ENCODE measurements around the gene CHST3. TPM values are rescaled to one million over a fixed set of nuclear protein-coding genes. Genes with fewer than 3 reads are reported as not detected.

The CHST3 gene
- total RNA-seq, 4 donors from 2014 or later: 41.2 to 56.4 (median 47.4) TPM

DNA sequence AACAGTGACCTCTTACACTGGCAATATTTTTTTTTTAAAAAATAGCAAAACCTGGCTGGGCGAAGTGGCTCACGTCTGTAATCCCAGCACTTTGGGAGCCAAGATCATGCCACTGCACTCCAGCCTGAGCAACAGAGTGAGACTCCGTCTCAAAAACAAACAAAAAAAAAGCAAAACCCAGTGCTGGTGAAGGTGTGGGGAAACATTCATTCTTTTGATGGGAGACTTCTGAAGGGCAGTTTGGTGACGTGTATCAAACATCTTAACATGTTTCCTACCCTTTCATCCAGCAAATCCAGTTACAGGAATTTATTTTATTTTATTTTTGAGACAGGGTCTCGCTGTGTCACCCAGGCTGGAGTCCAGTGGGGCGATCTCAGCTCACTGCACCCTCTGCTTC, 58.0 kb downstream of the CHST3 start:
- Histone ChIP-seq H3K27ac (no peak overlapping the region), H3K4me1 (peaks cover 0 to 41% (median 11%) of the 10 kb centered on the region in 4 donors), H3K4me3 (no peak overlapping the region), H3K27me3 (no peaks in the 10 kb centered on the region), H3K36me3 (no peaks in the 10 kb centered on the region), H3K9me3 (no peaks in the 10 kb centered on the region)
- DNase-seq (ENCODE audit: low spot score in 2 of 2): no peak
- TF ChIP-seq POLR2A (IDR thresholded peaks at IDR 0.05): no peak
- WGBS, 2 donors: 89 to 91% methylated on average over 6 of the region's 6 CpGs

DNA sequence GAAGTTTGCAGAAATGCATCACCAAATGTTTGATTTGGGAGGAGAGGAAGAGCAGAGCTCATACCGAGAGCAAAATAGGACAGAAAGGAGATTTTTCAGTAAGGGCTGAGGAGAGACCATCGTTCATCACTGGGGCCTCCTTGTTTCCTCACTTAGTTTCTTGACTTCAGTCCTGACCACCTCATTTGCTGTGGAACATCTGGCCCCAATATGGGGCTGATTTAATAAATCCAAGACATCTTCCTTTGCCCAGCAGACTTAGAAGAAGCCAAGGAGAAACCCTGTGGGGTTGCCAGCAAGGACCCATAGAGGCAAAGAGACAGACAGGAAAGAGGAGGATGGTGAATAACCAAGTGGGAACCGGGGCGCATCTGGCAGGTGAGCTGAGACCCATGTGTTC, 60.4 kb downstream of the CHST3 start:
- Histone ChIP-seq H3K27me3 (no peaks in the 10 kb centered on the region), H3K9me3 (no peaks in the 10 kb centered on the region), H3K4me1 (peaks cover 0 to 34% (median 5%) of the 10 kb centered on the region in 4 donors), H3K27ac (no peak overlapping the region), H3K4me3 (no peak overlapping the region), H3K36me3 (no peaks in the 10 kb centered on the region)
- WGBS, 2 donors: 89 to 90% methylated on average over 4 of the region's 4 CpGs
- no peak for TF ChIP-seq POLR2A (IDR thresholded peaks at IDR 0.05)
- no peak for TF ChIP-seq EP300 (IDR thresholded peaks at IDR 0.05)
- TF ChIP-seq, protein P1, sequence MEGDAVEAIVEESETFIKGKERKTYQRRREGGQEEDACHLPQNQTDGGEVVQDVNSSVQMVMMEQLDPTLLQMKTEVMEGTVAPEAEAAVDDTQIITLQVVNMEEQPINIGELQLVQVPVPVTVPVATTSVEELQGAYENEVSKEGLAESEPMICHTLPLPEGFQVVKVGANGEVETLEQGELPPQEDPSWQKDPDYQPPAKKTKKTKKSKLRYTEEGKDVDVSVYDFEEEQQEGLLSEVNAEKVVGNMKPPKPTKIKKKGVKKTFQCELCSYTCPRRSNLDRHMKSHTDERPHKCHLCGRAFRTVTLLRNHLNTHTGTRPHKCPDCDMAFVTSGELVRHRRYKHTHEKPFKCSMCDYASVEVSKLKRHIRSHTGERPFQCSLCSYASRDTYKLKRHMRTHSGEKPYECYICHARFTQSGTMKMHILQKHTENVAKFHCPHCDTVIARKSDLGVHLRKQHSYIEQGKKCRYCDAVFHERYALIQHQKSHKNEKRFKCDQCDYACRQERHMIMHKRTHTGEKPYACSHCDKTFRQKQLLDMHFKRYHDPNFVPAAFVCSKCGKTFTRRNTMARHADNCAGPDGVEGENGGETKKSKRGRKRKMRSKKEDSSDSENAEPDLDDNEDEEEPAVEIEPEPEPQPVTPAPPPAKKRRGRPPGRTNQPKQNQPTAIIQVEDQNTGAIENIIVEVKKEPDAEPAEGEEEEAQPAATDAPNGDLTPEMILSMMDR (IDR thresholded peaks at IDR 0.05): no peak
- no peak for DNase-seq (ENCODE audit: low spot score in 2 of 2)

DNA sequence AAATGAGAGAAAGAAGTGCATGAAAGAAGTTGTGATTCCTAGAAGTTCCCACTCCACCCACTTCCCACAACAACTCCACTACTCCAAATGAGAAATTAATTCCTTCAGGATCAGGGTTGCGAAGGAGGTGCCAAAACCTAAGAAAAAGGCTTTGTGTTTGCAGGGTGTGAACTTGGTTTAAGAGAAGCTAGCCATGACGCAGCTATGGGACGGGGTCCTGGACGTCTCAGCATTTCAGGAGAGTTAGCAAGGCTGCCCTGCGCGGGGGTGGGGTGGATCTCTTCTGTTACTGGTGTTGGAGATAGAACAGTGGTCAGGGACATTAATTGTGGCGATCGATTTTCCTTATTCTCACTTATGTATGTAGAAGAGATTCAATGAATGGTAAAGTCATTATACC, 61.2 kb downstream of the CHST3 start:
- H3K36me3 ChIP-seq: no peaks in the 10 kb centered on the region
- 55 to 69% methylated on average over 8 of the region's 8 CpGs for whole genome bisulfite sequencing, 2 donors
- peaks cover 0 to 40% (median 6%) of the 10 kb centered on the region in 4 donors for H3K4me1 ChIP-seq
- no peak for DNase-seq (ENCODE audit: low spot score in 2 of 2)
- TF ChIP-seq POLR2A (IDR thresholded peaks at IDR 0.05) (no peak), EP300 (IDR thresholded peaks at IDR 0.05) (peak in 1 of 2 donors; percentile 9)
- no peak overlapping the region for H3K27ac ChIP-seq
- H3K4me3 ChIP-seq: no peak overlapping the region
- H3K27me3 ChIP-seq: no peaks in the 10 kb centered on the region
- no peaks in the 10 kb centered on the region for H3K9me3 ChIP-seq

DNA sequence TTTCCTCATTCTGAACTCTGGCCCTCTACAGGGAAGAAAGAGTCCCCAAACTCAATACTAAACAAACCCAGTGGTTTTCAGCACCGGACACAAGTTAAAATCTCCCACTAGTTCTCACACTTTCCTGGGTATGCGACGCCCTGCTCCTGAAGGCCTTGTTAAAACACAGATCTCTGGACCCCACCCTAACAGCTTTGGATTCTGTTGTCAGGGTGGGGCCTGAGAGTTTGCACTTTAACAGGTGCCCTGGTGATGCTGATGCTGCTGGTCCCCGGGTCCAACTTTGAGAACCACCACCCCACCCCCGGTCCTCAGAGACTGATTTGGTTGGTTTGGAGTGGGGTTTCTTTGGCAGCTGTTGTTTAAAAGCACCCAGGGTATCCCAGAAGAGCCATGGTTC, 61.6 kb downstream of the CHST3 start:
- no peak for TF ChIP-seq EP300 (IDR thresholded peaks at IDR 0.05)
- no peak for TF ChIP-seq POLR2A (IDR thresholded peaks at IDR 0.05)
- TF ChIP-seq, protein P1 (IDR thresholded peaks at IDR 0.05): no peak
- H3K9me3 ChIP-seq: no peaks in the 10 kb centered on the region
- no peak for DNase-seq (ENCODE audit: low spot score in 2 of 2)
- 65 to 76% methylated on average over 5 of the region's 5 CpGs for WGBS, 2 donors
- H3K27me3 ChIP-seq: no peaks in the 10 kb centered on the region
- H3K27ac ChIP-seq: peak overlapping the region in 1 of 4 donors; percentile 21
- H3K36me3 ChIP-seq: no peaks in the 10 kb centered on the region
- no peak overlapping the region for H3K4me3 ChIP-seq
- peaks cover 0 to 40% (median 8%) of the 10 kb centered on the region in 4 donors for H3K4me1 ChIP-seq

DNA sequence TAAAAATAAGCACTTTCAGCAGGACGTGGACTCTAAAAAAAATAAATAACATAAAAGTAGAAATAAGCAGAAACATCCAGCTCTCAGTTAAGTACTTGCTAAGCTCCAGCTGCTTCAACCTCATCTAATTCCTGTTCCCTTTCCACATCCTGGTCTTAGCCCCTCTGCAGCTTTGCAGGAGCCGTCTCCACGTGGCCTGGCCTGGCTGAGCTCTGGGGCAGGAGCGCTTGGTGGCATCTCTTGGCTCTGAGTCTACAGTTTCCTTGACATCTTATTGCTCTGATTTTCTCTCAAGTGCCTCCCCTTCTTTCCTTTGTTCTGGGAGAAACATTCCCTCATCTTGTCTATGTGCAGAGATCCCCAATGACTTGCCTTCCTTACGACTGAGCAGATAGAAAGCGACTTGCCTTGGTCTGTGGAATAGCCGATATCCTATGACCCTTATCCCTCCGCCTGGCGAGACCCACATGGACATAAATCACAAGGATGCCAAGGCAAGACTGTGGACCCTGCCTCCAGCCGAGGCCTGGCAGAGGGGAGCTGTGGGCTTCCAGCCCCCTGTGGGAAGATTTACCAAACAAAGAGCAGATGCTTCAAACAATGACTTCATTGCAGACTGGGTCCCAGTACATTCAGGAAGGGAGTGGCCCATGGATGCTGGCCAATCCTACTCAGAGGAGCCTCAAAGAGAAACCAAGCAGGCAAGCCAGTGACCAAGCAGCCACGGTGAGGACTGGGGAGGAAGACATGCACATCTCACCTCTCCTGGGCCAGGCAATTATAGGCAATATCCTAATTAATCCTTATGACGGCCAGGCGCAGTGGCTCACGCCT, 62.3 kb downstream of the CHST3 start:
- H3K4me3 ChIP-seq: no peak overlapping the region
- no peaks in the 10 kb centered on the region for H3K36me3 ChIP-seq
- peaks cover 0 to 40% (median 5%) of the 10 kb centered on the region in 4 donors for H3K4me1 ChIP-seq
- 80 to 81% methylated on average over 14 of the region's 14 CpGs for WGBS, 2 donors
- no peaks in the 10 kb centered on the region for H3K27me3 ChIP-seq
- H3K9me3 ChIP-seq: no peaks in the 10 kb centered on the region
- peak; percentile 43 to 59 for DNase-seq (ENCODE audit: low spot score in 2 of 2)
- no peak for TF ChIP-seq POLR2A (IDR thresholded peaks at IDR 0.05)
- peak in 1 of 2 donors; percentile 10 for TF ChIP-seq EP300 (IDR thresholded peaks at IDR 0.05)
- H3K27ac ChIP-seq: peak overlapping the region in 1 of 4 donors; percentile 21

DNA sequence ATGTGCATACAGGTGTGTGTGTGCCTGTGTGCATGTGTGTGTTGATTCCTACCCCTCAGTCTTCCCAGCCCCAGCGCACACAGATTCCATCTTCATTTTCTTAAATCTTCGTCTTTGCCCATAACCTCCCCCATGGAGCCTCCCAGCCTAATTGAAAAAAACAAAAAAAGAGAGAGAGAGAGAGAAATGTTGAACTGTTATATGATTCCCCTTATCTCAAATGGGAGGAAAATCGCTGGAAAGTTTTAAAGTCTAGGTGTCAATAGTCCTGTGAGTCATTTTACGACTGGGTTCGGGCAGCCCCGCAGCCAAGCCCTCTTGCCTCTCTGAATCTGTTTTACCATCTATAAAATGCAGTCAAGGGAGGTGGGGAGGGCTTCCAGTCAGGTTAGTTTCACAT, 63.3 kb downstream of the CHST3 start:
- DNase-seq (ENCODE audit: low spot score in 2 of 2): no peak
- peaks cover 0 to 38% (median 5%) of the 10 kb centered on the region in 4 donors for H3K4me1 ChIP-seq
- H3K4me3 ChIP-seq: no peak overlapping the region
- H3K27ac ChIP-seq: no peak overlapping the region
- H3K27me3 ChIP-seq: no peaks in the 10 kb centered on the region
- 76% methylated on average over 6 of the region's 6 CpGs for WGBS, 2 donors
- H3K36me3 ChIP-seq: no peaks in the 10 kb centered on the region
- H3K9me3 ChIP-seq: no peaks in the 10 kb centered on the region
- no peak for TF ChIP-seq EP300 (IDR thresholded peaks at IDR 0.05)
- TF ChIP-seq POLR2A (IDR thresholded peaks at IDR 0.05): no peak

DNA sequence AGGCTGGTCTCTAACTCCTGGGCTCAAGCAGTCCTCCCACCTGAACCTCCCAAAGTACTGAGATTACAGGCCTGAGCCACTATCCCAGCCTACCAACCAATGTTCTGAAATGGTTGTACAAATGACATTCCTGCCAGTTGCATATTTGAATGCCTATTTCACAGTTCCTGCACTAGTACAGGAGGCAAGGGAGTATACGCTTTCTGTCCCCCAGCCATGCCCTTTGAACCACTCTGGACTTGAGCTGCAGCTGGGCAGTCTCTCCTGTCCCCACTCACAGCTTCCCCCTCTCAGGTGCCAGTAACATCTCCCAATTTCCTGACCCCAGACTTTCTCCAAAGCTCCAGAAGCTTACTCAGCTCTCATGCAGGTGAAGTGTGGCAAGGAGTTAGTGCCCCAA, 65.2 kb downstream of the CHST3 start:
- TF ChIP-seq POLR2A (IDR thresholded peaks at IDR 0.05) (no peak), EP300 (IDR thresholded peaks at IDR 0.05) (no peak)
- TF ChIP-seq, protein P1 (IDR thresholded peaks at IDR 0.05): no peak
- Histone ChIP-seq H3K9me3 (no peaks in the 10 kb centered on the region), H3K36me3 (no peaks in the 10 kb centered on the region), H3K27me3 (no peaks in the 10 kb centered on the region), H3K4me1 (peaks cover 0 to 38% (median 5%) of the 10 kb centered on the region in 4 donors), H3K4me3 (no peak overlapping the region), H3K27ac (no peak overlapping the region)
- WGBS, 2 donors: 76 to 89% methylated on average over 1 of the region's 1 CpG
- no peak for DNase-seq (ENCODE audit: low spot score in 2 of 2)

Measured in tibial nerve (tissue), 4 donors.